ENCODE results near the gene CBR3.
"Not testable (repeated sequence)": the region's sequence is repeated elsewhere in the genome, so short reads cannot be mapped to it uniquely, and the experiment has no call there.

The CBR3 gene

DNA sequence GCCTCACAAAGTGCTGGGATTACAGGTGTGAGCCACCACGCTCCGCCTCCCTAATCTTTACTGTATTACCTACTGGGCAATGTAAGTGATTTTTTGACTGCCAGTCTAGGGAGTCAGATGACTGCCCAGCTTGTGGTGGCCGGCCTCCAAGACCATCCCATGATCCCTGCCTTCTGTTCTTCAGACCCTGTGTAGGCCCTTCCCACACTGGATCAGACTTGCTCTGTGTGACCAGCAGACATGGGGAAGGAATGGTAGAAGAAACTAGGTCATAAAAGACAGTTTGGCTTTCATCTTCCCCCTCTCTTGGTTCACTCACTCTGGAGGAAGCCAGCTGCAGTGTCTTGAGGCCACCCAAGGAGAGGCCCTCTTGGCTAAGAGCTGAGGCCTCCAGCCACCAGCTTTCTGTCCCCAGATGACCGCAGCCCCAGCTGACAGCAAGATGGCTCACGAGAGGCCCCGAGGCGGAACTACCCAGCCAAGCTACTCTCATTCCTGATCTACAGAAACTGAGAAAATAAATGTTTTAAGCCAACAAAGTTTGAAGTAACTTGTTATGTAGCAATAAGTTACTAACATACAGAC is 14.5 kb upstream of the CBR3 start:
- no peak for DNase-seq

DNA sequence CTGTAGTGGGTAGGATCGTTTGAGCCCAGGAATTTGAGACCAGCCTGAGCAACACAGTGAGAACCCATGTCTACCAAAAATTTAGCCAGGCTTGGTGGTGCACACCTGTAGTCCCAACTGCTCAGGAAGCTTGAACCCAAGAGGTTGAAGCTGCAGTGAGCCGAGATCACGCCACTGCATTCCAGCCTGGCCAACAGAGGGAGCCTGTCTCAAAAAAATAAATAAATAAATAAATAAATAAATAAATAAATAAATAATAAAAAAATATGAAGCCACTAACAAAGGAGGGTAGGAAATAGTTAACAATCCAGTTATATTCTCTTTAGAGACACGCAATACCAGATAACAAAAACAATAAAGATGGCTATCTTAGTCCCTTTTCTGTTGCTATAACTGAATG is 11.9 kb upstream of the CBR3 start:
- no peak for DNase-seq

DNA sequence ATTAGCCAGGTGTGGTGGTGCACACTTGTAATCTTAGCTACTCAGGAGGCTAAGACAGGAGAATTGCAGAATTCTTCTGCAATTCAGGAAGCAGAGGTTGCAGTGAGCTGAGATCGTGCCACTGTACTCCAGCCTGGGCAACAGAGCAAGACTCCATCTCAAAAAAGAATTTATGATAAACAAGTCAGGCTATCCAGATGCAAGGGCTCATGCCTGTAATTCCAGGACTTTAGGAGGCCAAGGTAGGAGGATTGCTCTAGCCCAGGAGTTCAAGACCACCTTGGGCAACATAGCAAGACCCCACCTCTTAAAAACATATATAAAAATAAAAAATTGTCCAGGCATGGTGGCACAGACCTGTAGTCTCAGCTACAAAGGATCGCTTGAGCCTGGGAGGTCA is 10.5 kb upstream of the CBR3 start:
- DNase-seq, result no peak

DNA sequence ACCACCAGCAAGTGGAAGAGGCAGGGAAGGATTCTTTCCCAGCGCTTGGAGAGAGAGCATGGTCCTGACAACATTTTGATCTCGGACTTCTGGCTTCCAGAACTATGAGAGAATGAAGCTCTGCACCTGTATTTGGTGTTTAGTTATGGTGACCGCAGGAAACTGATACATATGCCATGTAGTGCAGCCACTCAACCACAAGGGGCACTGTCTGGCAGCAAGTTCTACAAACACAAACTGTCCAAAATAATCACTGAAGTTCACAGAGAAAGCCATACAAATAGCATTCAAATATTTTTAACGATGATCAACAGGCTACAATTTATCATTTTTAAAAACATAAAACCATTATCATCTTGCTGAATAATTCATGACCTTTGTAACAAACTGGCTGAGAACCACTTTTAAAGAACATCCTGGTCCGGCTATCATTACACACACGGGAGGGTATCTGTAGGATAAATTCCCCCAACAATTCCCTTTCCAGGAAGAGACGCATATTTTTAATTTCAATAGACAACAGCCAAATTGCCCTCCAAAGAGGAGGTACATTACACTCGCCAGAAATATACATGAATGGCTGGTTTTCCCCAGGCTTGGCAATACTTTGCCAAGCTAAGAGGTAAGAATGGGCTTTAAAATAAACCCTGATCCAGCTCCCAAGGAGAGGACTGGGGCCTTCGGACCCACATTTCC is 9.2 kb upstream of the CBR3 start:
- peak; percentile 43 for DNase-seq

DNA sequence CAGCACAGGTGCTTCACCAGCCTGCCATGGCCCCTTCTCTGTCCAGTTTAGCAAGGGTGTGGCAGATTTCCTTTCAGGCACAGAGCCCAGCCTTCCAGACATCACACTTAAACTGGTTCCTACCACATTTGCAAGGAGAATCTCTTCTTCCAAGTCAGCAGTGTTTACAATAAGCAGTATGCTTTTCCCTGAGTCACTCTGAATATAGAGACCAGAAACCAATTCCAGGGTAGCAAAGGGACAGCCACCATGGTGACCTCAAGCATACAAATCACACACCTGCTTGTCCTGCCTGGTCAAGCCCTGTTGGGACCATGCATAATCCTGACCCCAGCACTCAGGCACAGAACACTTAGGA is 8.7 kb upstream of the CBR3 start:
- DNase-seq, result no peak

DNA sequence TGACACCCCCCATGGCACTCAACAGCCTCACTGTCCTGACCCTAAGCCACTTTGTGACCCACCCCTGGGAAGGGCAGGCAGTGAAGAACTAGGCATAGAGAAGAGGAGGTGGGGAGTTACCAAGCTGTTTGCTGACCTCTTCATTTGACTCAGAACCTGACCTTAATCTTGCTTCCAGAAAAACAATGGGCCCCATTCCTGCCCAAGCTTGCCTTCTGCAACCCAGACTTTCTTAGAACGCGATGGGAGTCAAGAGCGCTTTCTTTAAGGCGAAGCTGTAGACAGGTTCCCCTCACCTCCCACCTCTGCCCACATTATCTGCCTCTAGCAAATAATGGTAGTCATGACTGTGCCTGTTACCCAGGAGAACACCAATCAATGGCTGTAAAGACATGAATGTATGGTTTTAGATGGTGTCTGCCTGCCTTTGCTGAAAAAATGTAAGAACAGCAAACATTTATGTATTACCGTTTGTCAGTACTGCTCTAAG is 8.2 kb upstream of the CBR3 start:
- DNase-seq, result no peak

DNA sequence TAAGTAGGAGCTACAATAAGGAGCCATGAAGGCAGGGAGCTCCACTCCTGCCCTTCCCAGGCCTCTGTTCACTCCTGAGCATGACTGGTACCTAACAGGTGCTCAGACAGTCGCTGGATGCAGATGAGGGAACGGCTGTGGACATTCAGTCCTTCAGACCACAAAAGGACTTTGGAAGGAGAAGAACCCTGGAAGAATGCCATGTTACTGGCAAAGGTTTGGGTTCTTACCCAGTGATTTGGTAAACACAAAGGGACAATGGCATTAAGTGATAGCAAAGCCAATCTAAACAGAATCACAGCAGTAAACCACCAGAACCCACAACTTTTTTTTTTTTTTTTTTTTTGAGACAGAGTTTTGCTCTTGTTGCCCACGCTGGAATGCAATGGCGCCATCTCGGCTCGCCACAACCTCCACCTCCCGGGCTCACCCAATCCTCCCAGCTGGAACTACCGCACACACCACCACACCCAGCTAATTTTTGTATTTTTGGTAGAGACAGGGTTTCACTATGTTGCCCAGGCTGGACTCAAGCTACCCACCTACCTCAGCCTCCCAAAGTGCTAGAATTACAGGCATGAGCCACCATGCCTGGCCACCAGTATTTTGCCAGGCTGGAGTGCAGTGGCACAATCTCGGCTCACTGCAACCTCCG is 7.5 kb upstream of the CBR3 start:
- no peak for DNase-seq

DNA sequence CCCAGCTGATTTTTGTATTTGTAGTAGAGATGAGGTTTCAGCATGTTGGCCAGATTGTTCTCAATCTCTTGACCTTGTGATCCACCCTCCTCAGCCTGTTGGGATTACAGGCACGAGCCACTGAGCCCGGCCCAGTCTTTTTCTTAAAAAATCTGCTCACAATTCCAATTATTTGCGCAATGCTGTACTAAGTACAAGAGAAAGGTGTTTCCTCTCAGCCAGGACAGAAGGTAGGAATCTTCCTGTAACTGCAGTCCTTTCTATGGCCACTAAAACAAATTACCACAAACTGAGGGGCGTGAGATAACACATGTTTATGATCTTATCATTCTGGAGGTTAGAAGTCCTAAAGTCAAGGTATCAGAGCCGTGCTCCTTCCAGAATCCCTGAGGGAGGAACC is 6.9 kb upstream of the CBR3 start:
- DNase-seq, result no peak

DNA sequence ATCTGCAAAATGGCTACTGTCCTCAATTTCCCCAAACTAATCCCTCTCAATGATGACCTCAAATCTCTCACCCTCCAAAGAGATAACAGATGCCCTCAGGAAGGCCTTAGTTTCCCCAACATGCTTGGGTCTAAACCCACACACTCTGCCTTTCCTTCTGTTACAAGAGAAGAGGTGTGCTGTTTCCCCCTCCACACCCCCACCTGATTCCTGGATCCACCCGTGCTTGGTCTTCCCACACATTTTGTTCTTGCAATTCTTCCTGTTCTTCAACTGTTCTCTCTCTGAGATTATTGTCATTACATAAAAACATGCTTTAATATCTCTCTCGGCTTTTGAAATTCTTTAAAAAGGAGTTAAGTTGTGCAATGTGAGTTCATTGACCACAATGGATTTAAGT is 5.7 kb upstream of the CBR3 start:
- no peak for DNase-seq

DNA sequence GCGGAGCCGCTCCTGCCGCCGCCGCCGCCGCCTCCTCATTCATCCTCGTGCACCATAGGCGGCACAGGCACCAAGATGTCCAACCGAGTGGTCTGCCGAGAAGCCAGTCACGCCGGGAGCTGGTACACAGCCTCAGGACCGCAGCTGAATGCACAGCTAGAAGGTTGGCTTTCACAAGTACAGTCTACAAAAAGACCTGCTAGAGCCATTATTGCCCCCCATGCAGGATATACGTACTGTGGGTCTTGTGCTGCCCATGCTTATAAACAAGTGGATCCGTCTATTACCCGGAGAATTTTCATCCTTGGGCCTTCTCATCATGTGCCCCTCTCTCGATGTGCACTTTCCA is 4.5 kb upstream of the CBR3 start:
- DNase-seq, result not testable (repeated sequence)

DNA sequence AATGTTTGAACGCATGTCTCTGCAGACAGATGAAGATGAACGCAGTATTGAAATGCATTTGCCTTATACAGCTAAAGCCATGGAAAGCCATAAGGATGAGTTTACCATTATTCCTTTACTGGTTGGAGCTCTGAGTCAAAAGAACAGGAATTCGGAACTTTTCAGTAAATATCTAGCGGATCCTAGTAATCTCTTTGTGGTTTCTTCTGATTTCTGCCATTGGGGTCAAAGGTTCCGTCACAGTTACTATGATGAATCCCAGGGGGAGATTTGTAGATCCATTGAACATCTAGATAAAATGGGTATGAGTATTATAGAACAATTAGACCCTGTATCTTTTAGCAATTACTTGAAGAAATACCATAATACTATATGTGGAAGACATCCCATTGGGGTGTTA is 4.0 kb upstream of the CBR3 start:
- DNase-seq, result not testable (repeated sequence)

DNA sequence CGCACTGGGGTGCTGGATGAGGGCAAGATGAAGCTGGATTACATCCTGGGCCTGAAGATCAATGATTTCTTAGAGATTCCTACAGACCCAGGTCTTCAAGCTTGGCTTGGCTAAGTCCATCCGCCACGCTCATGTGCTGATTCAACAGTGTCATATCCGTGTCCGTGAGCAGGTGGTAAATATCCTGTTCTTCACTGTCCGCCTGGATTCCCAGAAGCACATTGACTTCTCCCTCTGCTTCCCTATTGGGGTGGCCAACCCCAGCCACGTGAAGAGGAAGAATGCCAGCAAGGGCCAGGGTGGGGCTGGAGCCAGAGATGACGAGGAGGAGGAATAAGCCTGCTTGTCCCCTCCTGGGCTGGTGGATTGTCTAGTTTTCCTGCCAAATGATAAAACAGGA is 2.2 kb upstream of the CBR3 start:
- no peak for DNase-seq

DNA sequence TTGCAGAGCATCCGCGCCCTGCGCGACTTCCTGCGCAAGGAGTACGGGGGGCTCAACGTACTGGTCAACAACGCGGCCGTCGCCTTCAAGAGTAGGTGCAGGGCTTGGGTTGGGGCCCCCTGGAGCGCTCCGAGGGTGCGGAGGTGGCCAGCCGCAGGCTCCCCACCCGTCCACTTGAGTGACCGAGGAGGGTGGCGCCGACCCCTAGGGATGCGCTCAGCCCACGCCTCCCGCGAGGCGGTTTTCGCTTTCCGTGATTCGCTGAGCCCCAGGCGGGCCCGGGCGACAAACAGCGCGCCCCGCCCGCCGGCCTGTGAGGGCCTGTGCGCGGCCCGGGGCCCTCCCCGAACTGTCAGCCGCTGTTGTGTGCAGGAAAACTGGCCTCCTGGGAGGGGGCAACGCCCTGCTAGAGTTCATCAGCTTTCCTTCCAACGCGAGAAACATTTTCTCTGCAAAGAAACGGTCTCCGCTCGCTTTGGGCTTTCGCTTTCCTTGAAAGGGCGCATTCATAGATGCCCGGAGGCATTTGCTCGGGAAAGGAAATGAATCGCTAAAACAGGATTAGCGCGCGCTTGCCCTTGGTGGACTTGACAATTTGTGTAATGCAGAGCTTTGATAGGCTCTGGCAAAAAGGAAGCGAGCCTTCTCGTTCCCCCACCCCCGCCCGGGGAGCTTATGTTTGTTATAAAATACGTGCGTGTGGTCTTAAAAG is 668 bp downstream of the CBR3 start:
- DNase-seq, result no peak

DNA sequence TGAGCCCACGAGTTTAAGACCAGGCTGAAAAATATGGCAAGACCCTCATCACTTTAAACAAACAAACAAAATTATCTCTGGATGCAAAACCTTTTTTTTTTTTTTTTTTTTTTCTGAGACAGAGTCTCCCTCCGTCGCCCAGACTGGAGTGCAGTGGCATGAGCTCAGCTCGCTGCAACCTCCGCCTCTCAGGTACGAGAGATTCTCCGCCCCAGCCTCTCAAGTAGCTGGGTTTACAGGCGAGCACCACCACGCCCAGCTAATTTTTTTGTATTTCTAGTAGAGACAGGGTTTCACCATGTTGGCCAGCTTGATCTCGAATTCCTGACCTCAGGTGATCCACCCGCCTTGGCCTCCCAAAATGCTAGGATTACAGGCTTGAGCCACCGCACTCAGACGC is 4.9 kb downstream of the CBR3 start:
- DNase-seq, result not testable (repeated sequence)

DNA sequence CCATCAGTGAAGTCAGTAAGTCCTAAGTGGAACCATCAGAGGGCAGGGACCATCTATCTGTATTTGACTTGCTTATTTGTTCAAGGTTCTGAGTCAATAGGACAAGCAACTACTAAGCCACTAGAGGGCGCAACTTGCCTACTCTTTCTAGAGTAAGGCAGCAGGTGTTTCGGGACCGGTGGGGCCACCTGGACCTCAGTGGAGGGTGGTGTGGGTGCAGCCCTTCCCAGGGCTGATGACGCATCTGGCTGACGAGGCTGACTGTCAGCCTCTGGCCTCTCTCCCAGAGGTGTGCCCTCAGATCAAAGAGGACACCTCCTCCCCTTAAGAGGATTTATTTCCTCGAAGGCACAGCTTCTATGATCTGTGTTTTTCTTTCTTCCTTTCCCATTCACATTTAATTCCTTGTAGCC is 6.6 kb downstream of the CBR3 start:
- peak; percentile 97 for DNase-seq

DNA sequence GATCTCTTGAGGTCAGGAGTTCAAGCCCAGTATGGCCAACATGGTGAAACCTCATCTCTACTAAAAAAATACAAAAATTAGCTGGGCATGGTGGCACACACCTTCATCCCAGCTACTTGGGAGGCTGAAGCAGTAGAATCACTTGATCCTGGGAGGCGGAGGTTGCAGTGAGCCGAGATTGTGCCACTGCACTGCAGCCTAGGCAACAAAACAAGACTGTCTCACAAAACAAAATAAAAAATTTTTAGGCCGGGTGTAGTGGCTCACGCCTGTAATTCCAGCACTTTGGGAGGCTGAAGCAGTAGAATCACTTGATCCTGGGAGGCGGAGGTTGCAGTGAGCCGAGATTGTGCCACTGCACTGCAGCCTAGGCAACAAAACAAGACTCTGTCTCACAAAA is 9.4 kb downstream of the CBR3 start:
- not testable (repeated sequence) for DNase-seq

DNA sequence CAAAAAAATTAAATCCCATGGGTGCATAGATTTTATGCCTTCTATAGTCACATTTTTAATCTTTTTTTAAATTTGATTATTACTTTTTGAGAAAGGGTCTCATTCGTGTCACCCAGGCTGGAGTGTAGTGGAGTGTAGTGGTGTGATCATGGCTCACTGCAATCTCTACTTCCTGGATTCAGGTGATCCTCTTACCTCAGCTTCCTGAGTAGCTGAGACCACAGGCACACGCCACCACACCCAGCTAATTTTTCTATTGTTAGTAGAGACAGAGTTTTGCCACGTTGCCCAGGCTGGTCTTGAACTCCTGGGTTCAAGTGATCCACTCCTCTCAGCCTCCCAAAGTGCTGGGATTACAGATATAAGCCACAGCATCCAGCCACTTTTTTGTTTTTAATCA is 10.4 kb downstream of the CBR3 start:
- no peak for DNase-seq

DNA sequence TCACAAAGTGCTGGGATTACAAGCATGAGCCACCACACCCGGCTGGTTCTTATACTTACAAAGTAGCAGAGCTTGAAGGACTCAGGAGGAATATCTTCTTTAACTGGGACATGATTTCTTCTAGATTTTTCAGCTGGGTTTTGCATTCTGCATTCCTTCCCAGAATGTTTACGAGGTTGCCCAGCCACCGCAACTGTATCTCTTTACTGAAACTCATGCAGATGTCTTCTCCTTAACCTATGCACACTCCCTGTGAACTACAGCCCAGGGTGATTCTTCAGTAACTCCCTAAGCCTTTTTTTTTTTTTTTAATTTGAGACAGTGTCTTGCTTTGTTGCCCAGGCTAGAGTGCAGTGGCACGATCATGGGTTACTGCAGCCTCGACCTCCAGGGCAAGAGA is 13.0 kb downstream of the CBR3 start:
- no peak for DNase-seq

DNA sequence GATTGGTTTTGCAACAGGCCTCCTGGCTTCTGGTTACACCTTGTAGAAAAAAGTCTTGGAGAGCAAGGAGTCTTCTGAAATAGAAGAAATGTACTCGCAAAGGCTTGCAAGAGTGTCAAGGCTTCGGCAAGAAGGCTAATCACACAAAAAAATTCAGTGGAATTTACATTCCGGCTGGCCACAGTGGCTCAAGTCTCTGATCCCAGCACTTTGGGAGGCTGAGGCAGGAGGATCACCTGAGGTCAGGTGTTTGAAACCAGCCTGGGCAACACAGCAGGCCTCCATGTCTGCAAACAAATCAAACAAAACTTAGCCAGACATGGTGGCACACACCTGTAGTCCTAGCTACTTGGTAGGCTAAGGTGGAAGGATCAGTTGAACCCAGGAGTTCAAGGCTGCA is 14.0 kb downstream of the CBR3 start:
- DNase-seq, result no peak

DNA sequence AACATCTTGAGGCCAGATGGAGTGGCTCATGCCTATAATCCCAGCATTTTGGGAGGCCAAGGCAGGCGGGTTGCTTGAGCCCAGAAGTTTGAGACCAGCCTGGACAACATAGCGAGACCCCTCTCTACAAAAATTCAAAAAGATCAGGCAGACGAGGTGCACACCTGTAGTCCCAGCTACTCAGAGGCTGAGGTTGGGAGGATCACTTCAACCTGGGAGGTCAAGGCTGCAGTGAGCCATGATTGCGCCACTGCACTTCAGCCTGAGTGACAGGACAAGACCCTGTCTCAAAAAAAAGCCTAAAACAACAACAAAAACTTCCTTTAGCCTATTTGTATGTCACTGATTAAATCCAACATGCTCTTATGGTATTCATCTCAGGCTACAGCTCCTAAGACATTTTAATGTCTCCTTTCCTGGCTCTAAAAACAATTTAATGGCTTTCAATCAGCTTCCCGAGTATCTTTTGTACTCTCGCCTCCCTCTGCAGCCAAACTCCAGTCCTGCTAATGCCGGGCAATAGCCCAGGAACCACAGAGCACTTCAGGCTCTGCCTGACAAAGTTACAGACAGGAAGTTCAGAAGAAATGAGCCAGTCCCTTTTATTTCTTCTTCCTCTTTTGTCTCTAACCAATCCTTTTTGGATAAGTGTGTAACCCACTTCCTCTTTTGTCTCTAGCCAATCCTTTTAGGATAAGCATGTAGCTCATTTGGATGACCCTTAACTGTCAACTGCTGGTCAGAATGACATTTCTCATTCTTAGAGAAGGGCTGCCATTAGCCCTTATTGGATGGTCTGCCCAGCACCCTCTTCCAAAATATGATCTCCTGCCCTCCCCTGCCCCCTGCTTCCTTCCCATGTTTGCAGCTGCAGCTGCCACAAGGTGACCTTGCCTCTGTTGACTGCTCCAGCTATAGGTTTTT is 15.2 kb downstream of the CBR3 start:
- no peak for DNase-seq

DNA sequence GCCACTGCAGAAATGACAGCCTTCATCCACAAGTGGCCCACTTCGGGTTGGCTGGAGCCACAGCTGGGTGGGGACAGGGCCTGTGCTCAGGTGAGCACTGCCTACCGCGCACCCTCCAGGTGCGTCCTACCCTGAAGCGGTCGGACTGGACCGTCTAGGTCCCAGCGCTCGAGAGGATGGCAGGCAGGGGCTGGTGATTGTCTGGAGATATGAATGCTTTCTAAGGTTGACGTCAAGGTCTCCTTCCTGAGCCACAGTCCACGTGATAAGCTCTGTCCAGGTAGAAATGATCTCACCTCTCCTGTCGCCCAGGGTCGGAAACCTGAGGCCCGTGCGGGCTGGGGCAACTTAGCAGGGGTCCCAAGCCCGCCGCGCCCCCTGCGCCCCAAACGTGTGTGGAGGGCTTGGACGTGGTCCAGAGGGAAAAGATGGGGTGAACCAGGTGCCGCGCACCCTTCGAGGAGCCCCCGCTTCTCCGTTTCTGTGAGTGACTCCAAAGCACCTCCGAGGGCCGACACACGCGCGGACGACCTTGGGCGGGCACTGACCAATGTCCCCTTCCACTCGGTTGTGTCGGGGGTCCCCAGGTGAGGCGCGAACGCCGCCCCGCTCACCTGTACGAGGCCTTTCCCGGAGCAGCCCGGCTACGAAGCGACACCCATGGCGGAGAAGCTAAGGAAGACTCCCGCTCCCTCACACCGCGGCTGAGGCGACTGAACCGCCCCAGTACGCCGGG is 20.9 kb downstream of the CBR3 start:
- no peak for DNase-seq

DNA sequence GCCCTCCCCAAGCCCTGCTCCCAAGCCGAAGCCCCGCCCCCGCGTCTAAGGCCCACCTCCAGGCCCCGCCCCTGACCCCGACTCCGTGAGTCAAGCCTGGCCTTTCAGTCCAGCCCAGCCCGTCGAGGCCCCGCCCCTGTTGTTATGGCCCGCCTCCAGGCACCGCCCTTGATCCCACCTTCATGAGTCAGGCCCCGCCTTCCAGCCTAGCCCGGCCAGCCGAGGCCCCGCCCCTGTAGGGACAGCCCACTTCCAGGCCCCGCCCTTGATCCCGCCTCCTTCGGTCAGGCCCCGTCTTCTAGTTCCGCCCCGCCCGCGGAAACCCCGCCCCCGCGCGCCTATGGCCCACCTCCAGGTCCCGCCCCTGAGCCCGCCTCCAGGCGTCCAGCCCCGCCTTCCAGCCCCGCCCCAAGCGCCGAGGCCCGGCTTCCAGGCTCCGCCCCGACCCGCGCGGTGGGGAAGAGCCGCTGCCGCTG is 21.5 kb downstream of the CBR3 start:
- peak; percentile 100 for DNase-seq
